ENCODE measurements around the gene CDH23.

CDH23 gene

DNA sequence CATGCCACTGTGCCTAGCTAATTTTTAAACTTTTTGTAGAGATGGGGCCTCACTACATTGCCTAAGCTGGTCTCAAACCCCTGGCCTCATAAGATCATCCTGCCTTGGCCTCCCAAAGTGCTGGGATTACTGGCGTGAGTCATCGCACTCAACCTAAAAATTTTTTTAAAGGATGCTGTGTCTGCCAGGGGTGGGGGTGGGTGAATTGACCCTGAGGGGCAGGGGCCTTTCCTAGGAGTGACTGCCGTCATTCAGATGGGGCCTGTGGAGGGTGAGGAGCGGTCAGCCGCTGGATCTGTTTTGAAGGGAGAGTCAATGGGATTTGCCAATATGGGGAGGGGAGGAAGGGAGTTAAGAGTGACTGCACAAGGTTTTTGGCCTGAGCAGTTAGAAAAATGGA is 233.4 kb downstream of the CDH23 start:
- no peak for DNase-seq

DNA sequence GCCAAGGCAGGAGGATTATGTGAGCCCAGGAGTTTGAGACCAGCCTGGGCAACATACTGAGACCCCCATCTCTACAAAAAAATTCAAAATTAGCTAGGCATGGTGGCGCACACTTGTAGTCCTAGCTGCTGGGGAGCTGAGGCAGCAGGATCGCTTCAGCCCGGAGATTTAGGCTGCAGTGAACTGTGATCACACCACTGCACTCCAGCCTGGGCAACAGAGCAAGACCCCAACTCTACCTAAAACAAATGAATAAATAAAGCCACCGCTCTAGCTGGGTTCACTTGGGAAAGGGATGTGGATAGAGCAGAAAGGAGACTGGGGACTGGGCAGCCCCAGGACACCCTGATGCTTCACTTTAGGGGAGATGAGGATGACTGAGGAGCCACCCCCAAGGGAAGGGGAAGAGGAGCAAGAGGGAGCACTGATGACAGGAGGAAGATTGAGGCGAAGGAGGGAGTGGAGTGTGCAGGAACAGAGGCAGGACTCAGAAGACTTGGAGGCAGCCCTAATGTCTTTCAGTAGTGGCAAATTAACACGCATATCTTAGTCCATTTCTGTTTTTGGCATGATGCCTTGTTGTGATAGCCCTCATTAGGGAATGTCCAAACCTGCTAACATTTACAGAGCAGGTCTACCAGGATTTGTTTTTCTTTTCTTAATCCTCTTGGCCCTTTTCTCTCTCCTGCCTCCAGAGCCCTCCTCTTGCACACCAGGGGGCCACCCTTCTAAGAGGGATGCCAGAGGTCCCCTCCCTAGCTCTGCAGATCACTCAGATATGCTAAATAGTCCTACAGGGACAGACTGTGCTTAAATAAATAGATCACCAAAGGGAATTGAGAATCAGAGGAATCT is 234.5 kb downstream of the CDH23 start:
- no peak for DNase-seq

DNA sequence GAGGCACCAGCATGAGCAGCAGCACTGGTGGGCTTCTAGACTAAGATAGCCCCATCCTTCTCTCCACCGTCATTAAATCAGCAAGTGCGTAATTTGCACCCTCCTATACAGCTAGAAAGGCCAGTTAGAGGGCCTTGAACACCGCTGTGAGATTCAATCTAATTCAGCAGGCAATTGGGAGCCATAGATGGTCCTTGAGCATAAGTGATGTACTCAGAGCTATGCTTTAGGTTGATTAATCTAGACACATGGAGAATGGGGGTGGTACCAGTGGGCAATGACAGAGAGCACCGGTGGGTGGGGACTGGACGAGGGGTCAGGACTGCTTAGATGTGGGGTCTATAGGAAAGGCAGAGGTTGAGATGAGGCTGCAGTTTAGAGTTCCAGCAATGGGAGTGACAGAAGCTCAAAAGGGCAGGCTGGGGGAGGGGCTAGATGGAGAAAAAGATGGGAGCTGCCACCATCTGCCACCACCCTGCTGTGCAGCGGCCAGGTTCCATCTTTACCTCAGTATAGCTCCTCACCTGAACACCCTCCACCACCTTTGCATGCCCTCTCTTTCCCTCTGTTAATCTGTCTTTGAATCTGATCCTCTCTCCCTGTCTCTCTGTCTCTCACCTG is 235.6 kb downstream of the CDH23 start:
- no peak for DNase-seq

DNA sequence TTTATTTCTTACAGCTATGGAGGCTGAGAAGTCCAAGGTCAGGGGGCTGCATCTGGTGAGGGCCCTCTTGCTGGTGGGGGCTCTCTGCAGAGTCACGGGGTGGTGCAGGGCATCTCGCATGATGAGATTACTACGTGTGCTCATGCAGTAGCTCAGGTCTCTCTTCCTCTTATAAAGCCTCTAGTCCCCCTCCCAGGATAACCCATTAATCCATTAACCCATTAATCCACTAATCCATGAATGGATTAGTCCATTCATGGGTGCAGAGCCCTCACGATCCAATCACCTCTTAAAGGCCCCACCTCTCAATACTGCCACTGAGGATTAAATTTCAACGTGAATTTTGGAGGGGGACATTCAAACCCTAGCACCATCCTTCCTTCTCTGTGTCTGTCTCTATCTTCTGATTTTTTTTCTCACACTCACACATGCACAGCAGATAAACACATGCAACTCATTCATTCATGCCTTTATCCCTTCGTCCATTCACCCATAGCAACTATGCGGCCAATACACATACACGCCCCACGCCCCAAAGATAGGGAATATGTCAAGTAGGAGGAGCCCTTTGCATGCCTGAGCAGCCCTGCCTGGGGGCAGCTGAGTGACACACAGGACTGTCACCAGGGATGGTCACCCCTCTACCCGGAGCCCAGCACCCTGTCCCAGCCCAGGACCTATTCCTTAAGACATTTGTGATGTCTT is 236.3 kb downstream of the CDH23 start:
- no peak for DNase-seq

DNA sequence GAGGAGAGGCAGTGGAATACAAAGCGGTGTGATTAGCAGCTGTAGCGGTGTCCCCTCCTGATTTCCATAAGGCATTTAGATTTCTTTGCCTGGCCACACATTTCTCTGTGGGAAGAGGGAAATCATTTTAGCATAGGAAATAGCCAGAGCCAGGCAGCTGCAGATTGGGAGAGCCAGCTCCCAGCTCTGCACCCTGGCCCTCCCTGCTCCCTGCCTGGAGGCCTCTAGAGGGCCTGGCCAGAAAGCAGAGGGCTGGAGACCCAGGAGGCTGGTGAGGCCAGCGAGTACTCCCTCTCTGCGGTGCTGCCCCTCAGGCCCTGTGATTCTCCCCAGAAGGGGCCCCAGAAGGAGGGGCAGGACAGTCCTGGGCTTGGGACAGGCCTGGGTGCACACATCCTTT is 237.2 kb downstream of the CDH23 start:
- no peak for DNase-seq

DNA sequence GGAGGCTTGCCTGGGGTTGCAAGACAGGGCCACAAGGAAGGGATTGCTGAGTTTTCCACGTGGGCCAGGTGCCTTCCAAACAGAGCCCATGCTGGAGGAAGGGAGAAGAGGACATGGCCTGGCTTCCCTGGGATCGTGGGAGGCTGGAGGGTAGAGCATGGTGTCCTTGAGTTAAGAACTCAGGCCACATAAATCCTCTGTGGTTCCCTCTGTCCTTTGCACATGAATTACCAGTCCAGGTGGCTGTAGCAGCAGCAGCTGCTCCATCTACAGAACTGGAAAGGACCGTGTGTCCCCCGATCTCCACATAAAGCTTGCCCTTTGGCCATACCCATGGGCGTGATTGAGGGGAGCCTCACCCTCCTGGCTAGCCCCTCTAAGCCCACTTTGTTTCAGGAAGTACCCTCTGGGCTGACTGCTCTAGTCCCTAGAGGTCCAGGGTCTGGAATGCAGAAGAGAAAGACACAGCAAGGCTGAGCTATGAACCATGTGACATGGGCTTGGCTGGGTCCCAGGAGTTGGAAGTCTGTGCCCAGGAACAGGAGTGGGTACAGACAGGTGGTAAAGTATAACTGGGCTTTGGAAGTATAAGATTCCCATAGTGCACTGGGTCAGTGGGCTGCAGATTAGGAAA is 237.9 kb downstream of the CDH23 start:
- DNase-seq = no peak

DNA sequence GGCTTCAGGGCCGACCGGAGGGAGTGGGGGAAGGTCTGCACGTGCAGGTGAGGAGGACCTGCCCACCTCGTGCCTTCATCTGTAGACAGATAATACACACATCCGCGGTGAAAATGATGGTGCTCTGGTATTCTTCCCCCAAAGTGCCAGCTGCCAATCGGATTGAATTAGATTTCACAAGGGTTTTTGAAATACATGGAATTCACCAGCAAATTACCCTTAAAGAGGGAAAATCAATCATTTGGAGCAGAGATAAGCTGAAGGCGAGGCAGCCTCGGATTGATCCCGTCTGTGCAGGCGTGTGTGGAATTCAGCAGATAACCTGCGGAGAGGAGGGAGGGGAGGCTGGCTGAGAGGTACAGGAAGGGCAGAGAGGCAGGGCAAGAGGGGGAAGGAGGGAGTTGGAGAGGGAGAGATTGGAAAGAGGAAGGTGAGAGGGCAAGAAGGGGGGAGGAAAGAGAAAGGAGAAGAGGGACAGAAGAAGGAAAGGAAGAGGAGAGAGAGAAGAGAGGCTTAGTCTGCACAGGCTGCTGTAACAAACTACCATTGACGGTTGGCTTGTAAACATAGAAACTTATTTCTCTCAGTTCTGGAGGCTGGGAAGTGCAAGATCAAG is 238.6 kb downstream of the CDH23 start:
- DNase-seq = no peak

DNA sequence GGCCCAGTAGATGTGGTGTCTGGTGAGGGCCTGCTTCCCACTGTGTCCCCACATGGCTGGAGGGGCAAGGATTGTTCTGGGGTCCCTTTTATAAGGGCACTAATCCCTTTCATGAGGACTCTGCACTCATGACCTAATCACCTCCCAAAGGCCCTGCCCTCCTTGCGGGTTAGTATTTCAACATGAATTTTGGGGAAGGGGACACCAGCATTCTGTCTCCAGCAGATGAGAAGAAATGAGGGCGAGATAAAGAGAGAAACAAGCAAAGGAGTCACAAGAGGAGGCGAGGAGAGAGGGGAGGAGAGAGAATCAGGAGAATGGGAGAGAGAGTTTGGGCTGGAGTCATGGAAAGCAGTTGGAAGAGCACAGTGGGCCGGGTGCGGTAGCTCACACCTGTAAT is 239.1 kb downstream of the CDH23 start:
- DNase-seq = no peak

DNA sequence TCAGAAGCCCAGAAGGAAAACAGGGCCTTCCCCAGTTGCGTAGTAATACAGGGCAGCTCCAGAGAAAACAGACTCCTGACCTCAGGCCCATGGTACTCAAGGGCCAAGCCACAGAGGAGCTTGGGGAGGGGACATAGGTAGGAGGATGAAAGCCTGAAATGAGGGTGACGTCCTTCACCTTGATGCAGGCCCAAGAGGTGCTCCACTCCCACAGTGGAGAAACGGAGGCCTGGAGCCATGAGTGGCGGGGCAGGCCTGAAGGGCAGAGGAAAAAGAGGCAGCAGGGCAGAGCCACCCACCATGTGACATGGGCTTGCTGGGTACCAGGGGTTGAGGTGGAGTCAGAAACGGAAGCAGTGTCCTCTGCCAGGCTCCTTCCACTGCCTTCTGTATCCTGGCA is 239.9 kb downstream of the CDH23 start:
- no peak for DNase-seq

DNA sequence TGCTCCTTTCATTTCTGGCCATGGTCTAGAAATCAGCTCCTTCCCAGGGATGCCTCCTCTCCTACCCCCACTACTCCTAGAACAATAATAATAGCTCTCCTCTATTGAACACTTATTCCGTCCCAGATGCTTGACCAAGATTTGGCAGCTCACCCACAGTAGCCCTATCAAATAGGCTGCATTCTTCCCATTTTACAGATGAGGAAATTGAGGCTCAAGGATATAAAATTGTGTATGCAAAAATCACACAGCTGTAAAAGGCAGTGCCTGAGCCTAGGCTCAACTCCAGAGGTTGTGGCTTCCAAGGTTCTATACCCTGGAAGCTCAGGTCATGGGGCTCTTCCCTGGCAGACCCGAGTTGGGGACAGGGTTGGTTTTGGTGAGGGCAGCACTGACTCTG is 240.6 kb downstream of the CDH23 start:
- DNase-seq = no peak

DNA sequence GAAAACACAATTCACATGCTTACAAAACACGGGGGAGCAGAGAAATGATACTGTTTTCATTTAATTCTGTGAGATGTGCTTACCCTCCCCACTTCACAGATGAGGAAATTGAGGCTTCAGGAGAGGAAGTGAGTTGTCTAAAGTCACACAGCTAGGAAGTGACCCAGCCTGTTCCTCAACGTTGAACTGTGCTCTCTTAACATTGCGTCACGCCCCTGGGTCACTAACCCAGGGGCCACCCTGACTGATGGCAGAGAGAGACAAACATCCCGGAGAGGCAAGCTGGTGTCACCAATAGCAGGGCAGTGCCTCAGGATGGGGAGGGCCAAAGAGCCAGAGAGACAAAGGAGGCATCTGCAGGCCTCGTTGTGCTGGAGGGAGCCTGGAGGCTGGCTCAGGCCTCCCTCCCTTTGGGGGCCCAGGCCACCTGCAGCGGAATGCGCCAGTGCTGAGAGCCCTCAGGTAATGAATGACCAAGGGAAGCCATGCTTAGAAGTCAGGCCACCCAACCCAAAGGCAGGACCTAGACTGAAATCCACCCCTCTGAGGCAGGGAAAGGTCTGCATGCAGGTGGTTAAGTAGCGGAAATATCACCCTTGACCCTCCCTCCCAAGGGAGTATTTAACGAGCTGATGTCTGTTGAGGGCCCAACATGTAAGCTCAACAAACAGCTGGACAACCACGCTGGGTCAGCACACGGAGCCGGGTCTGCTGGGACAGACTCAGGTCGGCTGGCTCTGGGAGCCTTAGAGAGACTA is 241.5 kb downstream of the CDH23 start:
- DNase-seq = no peak

DNA sequence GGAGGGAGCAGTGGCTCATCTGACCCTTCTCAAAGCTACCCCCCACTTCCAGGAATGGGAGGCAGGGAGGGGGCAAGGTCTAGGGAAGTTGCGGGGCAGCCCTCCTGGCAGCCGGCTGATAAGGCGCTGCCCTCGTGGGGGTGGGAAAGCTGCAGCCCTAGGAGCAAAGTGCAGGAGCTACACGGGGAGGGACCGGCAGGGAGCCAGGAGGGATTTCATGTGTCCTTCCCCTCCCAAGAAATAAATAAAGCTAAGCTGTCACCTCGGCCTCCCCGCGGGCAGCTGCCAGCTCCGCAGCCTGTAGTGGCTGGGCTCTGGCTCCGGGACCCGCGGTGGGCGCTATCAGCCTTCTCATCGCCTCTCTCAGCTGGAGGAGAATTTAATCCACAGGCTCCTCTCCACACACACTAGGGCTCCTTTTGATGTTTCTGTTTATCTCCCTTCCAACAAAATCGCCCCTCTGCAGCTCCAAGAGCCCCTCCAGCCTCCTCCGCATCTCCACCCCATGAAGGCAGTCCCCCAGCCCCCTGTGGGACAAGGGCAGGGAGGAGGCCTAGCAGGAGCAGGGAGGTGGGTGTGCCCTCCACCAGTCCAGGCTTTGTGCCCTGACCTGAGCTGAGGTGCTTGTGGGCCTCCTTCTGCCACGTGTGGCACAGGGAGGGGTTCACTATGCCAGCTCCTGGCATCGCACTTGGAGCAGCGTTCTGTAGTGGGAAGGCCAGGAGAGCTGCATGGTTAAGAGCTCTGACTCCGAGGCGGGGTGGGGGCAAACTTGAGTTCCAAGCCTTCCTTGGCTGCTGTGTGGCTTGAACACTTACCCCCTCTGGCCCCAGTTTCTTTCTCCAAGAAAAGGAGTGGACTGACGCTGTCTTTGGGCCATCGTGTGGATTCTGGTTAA is 242.4 kb downstream of the CDH23 start:
- DNase-seq = no peak

DNA sequence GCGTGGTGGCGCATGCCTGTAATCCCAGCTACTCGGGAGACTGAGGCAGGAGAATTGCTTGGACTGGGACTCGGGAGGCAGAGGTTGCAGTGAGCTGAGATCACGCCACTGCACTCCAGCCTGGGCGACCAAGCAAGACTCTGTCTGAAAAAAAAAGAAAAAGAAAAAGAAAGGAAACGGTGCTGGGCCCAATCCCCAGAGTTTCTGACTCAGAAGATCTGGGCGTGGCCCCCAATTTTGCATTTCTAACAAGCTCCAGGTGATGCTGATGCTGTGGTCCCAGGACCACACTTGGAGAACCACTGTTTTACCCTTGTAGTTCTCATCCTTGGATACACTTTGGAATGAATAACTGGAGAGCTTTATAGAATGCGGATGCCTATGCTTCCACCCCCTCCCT is 243.9 kb downstream of the CDH23 start:
- DNase-seq = no peak

DNA sequence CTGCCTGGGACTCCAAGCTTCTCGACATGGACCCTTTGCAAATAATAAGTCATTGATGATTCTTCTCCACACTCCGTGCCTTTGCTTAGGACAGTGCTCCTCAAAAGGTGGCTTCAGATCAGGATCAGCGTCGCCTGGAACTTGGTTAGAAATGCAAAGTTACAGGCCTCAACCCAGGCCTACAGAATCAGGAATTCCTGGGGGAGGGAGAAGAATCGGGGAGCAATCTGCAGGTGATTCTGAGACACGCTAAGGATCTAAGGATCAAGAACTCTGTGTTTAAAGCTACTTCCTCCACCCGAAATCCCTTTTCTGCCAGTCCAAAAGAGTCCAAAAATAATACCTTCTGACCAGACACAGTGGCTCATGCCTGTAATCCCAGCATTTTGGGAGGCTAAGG is 244.7 kb downstream of the CDH23 start:
- no peak for DNase-seq

DNA sequence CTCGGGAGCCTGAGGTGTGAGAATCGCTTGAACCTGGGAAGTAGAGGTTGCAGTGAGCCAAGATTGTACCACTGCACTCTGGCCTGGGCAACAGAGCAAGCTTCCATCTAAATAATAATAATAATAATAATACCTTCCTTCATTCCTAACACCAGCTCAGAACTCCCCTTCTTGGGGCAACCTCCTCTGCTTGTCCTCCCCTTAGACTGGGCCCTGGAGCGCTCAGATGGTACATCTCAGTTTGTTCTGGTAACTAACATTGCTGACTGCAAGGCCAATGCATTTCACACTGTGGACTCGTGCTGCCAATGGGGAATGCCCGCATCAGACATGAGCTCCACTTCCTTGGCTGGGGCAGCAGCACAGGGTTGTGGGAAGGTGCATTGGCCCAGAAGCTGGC is 245.3 kb downstream of the CDH23 start:
- DNase-seq = no peak

DNA sequence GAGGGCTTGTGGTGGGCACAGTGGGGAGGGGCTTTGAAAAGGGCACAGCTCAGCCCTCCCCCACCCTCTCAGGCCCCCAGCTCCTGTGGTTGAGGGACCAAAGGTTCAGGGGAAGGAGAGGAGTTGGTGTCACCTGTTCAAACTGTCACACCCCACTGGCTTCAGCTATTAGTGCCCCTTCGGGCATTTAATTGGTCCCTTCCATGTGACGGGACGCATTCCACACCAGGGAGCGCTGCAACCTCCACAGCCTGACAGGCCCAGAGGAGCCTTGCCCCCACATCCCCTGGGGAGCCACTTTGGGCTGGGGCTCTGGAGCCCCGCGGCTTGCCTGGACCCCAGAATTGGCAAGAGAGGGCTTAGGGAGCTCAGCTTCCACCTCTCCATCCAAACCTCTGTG is 247.2 kb downstream of the CDH23 start:
- DNase-seq = no peak

DNA sequence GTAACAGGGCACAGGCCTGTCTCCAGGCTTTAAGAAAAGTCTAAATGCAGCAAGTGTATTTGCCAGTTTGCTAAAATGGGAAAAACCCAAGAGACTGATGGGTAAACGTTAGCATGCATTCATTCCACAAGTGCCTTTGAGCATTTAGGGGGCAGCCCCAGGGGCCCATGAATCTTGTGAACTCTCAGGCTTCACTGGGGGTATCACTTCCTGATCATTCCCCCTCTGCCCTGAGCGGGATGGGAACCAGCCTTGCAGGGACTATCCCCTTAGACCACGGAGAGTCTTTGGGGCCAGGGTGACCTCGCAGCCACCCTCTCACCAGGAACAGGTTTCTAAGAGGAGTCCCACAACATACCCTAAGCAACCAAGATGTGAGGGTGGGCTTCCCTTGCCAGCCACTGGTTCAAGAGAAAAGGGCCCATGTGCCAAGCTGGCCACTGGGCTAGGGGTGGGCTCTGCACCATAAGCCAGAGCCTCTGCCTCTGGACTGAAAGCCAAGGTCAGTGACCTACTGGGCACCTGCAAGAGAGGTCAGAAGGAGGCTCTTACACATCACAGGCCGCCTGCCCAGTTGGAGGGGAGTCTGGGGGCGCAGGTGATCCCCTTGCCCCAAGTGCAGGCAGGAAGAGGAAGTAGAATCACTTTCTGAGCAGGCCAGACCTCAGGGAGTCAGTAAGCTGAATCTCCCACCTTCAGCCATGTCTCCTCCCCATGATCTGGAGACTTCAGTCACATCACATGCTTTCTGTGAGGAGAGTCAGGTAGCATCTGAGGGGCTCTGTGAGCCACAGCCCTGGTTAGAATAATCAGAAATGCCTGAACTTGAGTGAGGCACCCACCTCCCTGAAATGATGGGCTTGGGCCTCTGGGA is 247.8 kb downstream of the CDH23 start:
- no peak for DNase-seq

DNA sequence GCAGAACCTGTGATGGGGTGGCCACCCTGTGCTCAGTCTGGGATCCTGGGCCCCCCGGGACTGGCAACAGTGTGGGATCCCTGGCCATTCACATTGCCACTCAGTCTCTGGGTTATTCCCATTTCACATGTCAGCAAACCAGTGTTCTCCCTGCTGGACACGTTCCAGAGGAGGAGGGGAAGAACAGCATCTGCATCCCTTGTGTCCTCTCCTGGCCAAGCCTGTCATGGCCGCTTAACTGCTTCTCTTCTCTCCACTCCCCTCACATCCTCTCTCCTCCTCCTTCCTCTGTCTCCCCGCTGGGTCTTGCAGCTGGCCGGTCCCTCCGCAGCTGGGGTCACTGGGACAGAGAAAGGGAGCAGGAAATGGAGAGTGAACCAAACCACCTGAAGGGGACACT is 248.5 kb downstream of the CDH23 start:
- DNase-seq = peak; percentile 44

DNA sequence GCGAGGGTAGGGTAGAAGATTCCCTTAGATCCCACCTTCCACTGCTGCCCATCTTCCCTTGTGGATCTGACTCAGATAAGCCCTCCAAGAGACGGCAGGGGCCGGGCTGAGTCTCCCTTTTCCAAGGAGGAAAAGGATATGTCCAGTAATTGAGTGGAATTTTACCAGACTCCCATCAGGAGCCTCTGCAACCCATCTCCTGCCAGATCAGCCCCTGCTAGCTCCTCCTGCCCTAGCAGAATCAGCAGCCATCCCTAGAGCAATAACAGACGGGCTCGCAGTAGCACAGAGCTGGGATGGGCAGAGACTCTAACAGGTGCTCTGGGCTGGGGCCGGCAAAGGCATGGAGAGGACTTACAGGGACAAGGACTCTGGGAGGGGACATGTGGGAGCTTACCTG is 249.3 kb downstream of the CDH23 start:
- DNase-seq = no peak

DNA sequence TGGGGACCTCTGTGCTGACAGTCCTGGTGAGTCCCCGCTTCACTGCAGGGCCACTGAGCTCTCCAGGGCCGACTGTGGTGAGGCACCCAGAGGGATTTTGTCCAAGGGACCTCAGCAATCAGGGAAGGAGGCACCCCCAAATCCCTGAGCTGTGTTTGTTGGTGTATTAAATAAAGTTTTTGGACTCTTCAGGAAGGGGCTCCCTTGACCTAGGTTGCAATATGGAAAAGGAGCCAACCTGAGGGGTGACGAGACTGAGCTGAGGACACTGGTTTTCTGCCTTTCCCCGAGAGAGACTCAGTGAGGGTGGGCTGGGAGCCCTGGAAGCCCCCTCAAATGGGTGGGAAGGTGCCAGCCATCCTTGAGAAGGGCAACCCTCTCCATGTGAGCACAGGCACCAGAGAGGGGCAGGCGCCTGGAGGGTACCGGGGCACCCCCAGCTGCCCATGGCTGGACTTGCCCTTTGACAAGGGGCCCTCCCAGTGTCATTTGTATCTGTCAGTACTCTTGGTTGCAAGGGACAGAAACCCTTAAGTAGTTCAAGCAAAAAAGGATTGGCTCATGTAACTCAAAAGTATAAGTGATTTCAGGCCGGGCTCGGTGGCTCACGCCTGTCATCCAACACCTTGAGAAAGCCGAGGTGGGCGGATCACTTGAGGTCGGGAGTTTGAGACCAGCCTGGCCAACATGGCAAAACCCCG is 250.0 kb downstream of the CDH23 start:
- DNase-seq = no peak

Measured in right hindlimb (tissue), 1 donor.